Measurements from ENCODE around the gene CHST6. TPM values are rescaled to one million over a fixed set of nuclear protein-coding genes. Genes with fewer than 3 reads are reported as not detected.

Gene CHST6
- polyA plus RNA-seq, 1 experiment, result 0.12 TPM

DNA sequence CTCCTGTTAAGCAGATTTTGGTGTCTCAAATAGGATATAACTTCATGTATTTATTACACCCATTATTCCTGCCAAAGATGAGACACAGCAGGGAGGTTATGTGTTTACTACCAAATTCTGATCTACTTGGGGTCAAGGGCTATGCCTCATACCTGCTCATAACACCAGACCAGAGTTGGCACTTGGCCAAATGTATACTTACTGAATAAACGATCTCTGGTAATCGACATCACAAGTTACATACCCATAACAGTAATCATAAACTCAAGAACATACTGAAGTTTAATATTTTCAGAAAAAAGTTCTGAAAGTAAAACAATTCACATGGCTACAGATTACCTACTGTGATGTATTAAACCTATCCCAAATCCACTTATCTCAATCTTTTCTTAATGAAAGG lies 33.7 kb downstream of the CHST6 start:
- ChIA-PET POLR2A (no interaction called here), CTCF (no interaction called here)
- H3K36me3 ChIP-seq (ENCODE audit: control insufficient read depth, insufficient read depth, low read length), result no peaks in the 10 kb centered on the region
- no peaks in the 10 kb centered on the region for H3K27me3 ChIP-seq (ENCODE audit: control insufficient read depth, insufficient read depth, low read length)
- TF ChIP-seq, protein P1, sequence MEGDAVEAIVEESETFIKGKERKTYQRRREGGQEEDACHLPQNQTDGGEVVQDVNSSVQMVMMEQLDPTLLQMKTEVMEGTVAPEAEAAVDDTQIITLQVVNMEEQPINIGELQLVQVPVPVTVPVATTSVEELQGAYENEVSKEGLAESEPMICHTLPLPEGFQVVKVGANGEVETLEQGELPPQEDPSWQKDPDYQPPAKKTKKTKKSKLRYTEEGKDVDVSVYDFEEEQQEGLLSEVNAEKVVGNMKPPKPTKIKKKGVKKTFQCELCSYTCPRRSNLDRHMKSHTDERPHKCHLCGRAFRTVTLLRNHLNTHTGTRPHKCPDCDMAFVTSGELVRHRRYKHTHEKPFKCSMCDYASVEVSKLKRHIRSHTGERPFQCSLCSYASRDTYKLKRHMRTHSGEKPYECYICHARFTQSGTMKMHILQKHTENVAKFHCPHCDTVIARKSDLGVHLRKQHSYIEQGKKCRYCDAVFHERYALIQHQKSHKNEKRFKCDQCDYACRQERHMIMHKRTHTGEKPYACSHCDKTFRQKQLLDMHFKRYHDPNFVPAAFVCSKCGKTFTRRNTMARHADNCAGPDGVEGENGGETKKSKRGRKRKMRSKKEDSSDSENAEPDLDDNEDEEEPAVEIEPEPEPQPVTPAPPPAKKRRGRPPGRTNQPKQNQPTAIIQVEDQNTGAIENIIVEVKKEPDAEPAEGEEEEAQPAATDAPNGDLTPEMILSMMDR (IDR thresholded peaks at IDR 0.05; ENCODE audit: insufficient read depth, low read depth, low read length), result no peak
- H3K4me3 ChIP-seq (ENCODE audit: low read depth, low read length), result no peak overlapping the region
- DNase-seq (ENCODE audit: low read depth), result no peak

DNA sequence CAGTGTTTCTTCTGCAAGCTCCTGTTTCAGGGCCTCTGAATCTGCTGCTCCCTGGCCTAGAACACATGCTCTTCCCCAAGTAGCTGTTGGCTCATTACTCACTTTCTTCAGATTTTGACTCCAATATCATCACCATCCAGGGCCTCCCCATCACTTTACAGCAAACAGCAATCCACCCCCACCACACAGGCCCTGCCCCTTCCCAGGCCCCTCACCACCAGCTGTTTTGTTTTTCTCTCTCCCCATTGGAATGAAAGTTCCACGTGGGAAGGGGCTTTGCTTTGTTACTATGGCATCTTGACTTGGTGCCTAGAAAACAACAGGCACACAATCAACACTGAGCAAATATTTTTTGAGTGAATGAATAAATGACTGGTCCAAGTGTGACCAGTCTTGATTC lies 34.8 kb downstream of the CHST6 start:
- POLR2A ChIA-PET, result no interaction called here
- TF ChIP-seq, protein P1 (IDR thresholded peaks at IDR 0.05; ENCODE audit: insufficient read depth, low read depth, low read length), result no peak

DNA sequence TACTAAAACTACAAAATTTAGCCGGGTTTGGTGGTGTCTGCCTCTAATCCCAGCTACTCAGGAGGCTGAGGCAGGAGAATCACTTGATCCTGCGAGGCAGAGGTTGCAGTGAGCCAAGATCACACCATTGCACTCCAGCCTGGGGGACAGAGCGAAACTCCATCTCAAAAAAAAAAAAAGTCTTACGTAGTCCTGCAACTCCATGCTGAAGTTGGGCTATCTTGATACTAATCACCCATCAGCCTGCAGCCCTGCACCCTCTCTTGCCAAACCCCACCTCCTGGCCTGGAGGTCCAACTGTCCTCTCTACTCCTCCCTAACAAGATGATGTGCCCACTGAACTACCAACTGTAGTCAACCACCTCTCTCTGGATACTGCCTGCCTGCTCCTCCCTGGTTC lies 35.5 kb downstream of the CHST6 start:
- ChIA-PET POLR2A (no interaction called here), CTCF (interaction anchor here (1.0 kb wide), 1 partner anchor 62 kb away, joined by 3 read pairs; no protein-coding TSS in a partner anchor)
- DNase-seq (ENCODE audit: low read depth), result no peak
- TF ChIP-seq, protein P1 (IDR thresholded peaks at IDR 0.05; ENCODE audit: insufficient read depth, low read depth, low read length), result no peak
- Histone ChIP-seq H3K36me3 (ENCODE audit: control insufficient read depth, insufficient read depth, low read length) (no peaks in the 10 kb centered on the region), H3K27me3 (ENCODE audit: control insufficient read depth, insufficient read depth, low read length) (no peaks in the 10 kb centered on the region), H3K4me3 (ENCODE audit: low read depth, low read length) (no peak overlapping the region)

More for the DNA sequence above, 34.8 kb downstream of the CHST6 start:
- H3K4me3 ChIP-seq (ENCODE audit: low read depth, low read length), result no peak overlapping the region
- DNase-seq (ENCODE audit: low read depth), result no peak
- H3K36me3 ChIP-seq (ENCODE audit: control insufficient read depth, insufficient read depth, low read length), result no peaks in the 10 kb centered on the region
- CTCF ChIA-PET, result interaction anchor here (0.8 to 1.0 kb wide), 2 partner anchors 11 to 63 kb away, joined by 3 to 6 read pairs; no protein-coding TSS in a partner anchor
- H3K27me3 ChIP-seq (ENCODE audit: control insufficient read depth, insufficient read depth, low read length), result no peaks in the 10 kb centered on the region

DNA sequence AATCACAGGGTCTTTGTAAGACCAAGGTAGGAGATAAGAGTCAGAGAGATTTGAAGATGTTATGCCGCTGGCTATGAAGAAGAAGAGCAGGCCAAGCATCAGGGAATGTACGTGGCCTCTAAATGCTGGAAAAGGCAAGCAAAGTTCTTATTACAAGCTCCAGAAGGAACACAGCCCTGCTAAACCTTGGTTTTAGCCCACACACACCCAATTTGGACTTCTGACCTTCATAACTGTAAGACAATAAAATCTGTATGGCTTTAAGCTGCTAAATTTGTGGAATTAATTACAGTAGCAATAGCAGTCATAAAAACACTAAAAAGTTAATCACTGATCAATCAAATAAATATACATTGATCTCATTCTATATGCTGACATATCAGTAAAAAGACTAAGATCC lies 36.8 kb downstream of the CHST6 start:
- no peaks in the 10 kb centered on the region for H3K27me3 ChIP-seq (ENCODE audit: control insufficient read depth, insufficient read depth, low read length)
- no peaks in the 10 kb centered on the region for H3K36me3 ChIP-seq (ENCODE audit: control insufficient read depth, insufficient read depth, low read length)
- CTCF ChIA-PET, result no interaction called here
- POLR2A ChIA-PET, result interaction anchor here (0.6 kb wide), 1 partner anchor 810 kb away, joined by 3 read pairs; no protein-coding TSS in a partner anchor
- no peak for DNase-seq (ENCODE audit: low read depth)
- H3K4me3 ChIP-seq (ENCODE audit: low read depth, low read length), result no peak overlapping the region
- TF ChIP-seq, protein P1 (IDR thresholded peaks at IDR 0.05; ENCODE audit: insufficient read depth, low read depth, low read length), result no peak

DNA sequence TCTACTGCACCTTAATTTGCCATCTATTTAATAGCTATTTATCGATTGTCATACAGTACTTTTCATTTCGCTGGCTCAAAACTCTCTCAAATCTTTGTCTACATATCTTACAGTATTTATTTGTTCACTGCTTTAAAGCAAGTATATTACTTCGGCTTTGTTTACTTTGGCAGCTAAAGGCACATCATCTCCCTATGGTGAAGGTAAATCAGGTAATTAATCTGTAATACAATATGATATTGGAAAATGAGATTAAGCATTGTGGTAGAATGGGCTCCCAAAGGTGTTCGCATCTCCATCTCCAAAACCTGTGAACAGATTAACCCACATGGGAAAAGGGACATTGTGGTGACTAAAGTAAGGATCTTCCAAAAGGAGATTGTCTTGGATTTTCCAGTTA lies 37.2 kb downstream of the CHST6 start:
- ChIA-PET POLR2A (interaction anchor here (0.6 kb wide), 1 partner anchor 809 kb away, joined by 3 read pairs; no protein-coding TSS in a partner anchor), CTCF (interaction anchor here (1.4 kb wide), 1 partner anchor 259 kb away, joined by 3 read pairs; no protein-coding TSS in a partner anchor)
- TF ChIP-seq, protein P1 (IDR thresholded peaks at IDR 0.05; ENCODE audit: insufficient read depth, low read depth, low read length), result no peak
- no peak for DNase-seq (ENCODE audit: low read depth)
- no peak overlapping the region for H3K4me3 ChIP-seq (ENCODE audit: low read depth, low read length)
- no peaks in the 10 kb centered on the region for H3K27me3 ChIP-seq (ENCODE audit: control insufficient read depth, insufficient read depth, low read length)
- H3K36me3 ChIP-seq (ENCODE audit: control insufficient read depth, insufficient read depth, low read length), result no peaks in the 10 kb centered on the region

All from BJ (cell line).